Upper lobe of left lung (tissue), 6 donors: ENCODE data around the gene GFAP. TPM values are rescaled to one million over a fixed set of nuclear protein-coding genes. Genes with fewer than 3 reads are reported as not detected.
A peak's percentile ranks its signal among the peaks of the same experiment; 100 is the strongest.

Experiments used
- ATAC-seq, 2 donors: fragments of 200-7000 bp; cut with Tn5 transposase; one replicate each; pipeline ENCODE4 v1.9.1; 2022; ENCODE audit warnings: mild to moderate bottlenecking in 2 of 2, moderate library complexity in 2 of 2; ENCODE audit not compliant: low FRiP score in 2 of 2
- DNase-seq, 2 donors: peaks; one replicate each; pipeline ENCODE4 v3.0.0-alpha.2; 2019 to 2020
- H3K27ac ChIP-seq, 4 donors: fragments of 200-600 bp; sonication (generic); one replicate each; pipeline ENCODE4 v1.5.1; 2016 to 2019
- H3K27me3 ChIP-seq, 4 donors: fragments of 200-600 bp; sonication (generic); one replicate each; pipeline ENCODE4 v1.5.1; 2017 to 2019
- H3K36me3 ChIP-seq, 4 donors: fragments of 200-600 bp; sonication (generic); one replicate each; pipeline ENCODE4 v1.5.1; 2016 to 2019
- H3K4me1 ChIP-seq, 4 donors: fragments of 200-600 bp; sonication (generic); one replicate each; pipeline ENCODE4 v1.5.1; 2018 to 2019
- H3K4me3 ChIP-seq, 4 donors: fragments of 200-600 bp; sonication (generic); one replicate each; pipeline ENCODE4 v1.5.1; 2017 to 2019; ENCODE audit warnings: mild to moderate bottlenecking in 2 of 4, moderate library complexity in 1 of 4
- H3K9me3 ChIP-seq, 4 donors: fragments of 200-600 bp; sonication (generic); one replicate each; pipeline ENCODE4 v1.5.1; 2018 to 2019
- EP300 ChIP-seq, 4 donors: sonication (generic); formaldehyde crosslinking; IDR thresholded peaks; one replicate each; pipeline ENCODE4 v1.5.1; 2017; ENCODE audit warnings: antibody characterized with exemption in 4 of 4, control low read depth in 2 of 4
- POLR2A ChIP-seq, 4 donors: fragments of 450-650 bp; IDR thresholded peaks; one replicate each; pipeline ENCODE4 v1.5.1; 2016 to 2017; ENCODE audit warnings: antibody characterized with exemption in 4 of 4, mild to moderate bottlenecking in 2 of 4
- POLR2AphosphoS5 ChIP-seq, 2 donors: sonication (generic); formaldehyde crosslinking; IDR thresholded peaks; one replicate each; pipeline ENCODE4 v1.5.1; 2017; ENCODE audit warnings: antibody characterized with exemption in 2 of 2
- WGBS, 2 donors: methylation state at CpG; one replicate each; pipeline ENCODE4 v1.1.5; 2017 to 2018; 5-methylcytosine and 5-hydroxymethylcytosine counted together
- small RNA-seq, 4 donors: library from RNA; depleted of rRNA; stranded (forward); fragments of <200 nt; gene quantifications; one replicate each; pipeline ENCODE3, GENCODE V24; 2016
- total RNA-seq, 6 donors: library from RNA; depleted of rRNA in 4 of 6; stranded (reverse); fragments of >200 nt in 4 of 6; gene quantifications; one replicate each; pipeline versions ENCODE4 v1.1.0 to v1.2.1, GENCODE V29; 2016 to 2021
- TF ChIP-seq, protein P1 (sequence below), 6 experiments: fragments of 450-650 bp in 4 of 6; fragments of 200-600 bp in 2 of 6; sonication (generic) in 2 of 6; IDR thresholded peaks; one replicate each; pipeline ENCODE4 v1.5.1; 2016 to 2019; ENCODE audit warnings: antibody characterized with exemption in 6 of 6
- donor health status: DM: no; HTN: no; CAD: no; lungs with moderate emphysema.
- donor health status: DM: no; HTN: yes; CAD: no; lungs with severe emphysema.

The GFAP gene
- total RNA-seq, 6 donors from 2014 or later: not detected

DNA sequence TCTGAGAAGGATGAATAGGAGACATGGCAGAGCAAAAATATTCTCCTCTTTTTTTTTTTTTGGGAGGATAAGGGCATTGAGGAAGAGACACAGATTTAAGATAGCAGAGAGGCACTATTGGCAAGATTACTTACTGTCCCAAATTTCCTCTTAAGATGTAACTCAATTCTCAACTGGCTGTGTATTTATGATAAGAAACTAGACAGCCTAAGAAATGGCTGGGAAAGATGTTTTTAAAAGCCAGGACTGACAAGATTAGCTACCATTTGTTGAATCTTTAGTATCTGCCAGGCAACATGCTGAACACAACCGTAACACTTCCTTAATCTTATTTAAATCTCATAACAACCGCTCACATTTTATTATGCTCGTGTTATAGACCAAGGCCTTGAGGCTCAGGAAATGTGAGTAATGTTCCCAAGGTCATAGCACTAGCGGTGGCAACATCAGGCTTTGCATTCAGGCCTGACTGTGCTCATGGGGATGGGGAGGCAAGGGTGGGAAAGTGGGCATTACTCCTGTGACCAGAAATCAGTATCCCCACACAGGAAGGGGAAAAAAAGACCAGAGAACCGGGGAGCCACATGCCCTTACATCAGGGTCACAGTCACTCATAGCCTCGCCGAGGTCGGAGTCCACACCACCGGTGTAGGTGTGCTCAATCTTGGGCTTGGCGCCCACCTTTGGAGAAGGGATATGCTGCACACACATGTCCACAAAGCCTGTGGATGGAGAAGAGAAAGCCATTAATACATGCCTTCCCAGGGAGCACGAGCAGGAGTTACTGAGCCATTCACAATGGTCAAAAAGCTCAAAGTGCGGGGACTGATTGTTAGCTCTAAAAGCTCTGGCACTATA, 52.0 kb downstream of the GFAP start:
- no peaks in the 10 kb centered on the region for H3K4me1 ChIP-seq
- no peaks in the 10 kb centered on the region for H3K27me3 ChIP-seq
- TF ChIP-seq, protein P1, sequence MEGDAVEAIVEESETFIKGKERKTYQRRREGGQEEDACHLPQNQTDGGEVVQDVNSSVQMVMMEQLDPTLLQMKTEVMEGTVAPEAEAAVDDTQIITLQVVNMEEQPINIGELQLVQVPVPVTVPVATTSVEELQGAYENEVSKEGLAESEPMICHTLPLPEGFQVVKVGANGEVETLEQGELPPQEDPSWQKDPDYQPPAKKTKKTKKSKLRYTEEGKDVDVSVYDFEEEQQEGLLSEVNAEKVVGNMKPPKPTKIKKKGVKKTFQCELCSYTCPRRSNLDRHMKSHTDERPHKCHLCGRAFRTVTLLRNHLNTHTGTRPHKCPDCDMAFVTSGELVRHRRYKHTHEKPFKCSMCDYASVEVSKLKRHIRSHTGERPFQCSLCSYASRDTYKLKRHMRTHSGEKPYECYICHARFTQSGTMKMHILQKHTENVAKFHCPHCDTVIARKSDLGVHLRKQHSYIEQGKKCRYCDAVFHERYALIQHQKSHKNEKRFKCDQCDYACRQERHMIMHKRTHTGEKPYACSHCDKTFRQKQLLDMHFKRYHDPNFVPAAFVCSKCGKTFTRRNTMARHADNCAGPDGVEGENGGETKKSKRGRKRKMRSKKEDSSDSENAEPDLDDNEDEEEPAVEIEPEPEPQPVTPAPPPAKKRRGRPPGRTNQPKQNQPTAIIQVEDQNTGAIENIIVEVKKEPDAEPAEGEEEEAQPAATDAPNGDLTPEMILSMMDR (IDR thresholded peaks at IDR 0.05): no peak
- no peak for TF ChIP-seq POLR2AphosphoS5 (IDR thresholded peaks at IDR 0.05)
- TF ChIP-seq EP300 (IDR thresholded peaks at IDR 0.05): no peak
- TF ChIP-seq POLR2A (IDR thresholded peaks at IDR 0.05): no peak
- no peaks in the 10 kb centered on the region for H3K9me3 ChIP-seq
- no peak overlapping the region for H3K4me3 ChIP-seq
- DNase-seq (no peak), ATAC-seq (no peak)
- 82 to 86% methylated on average over 9 to 12 of the region's 12 CpGs for WGBS, 2 donors
- H3K36me3 ChIP-seq: peaks cover 25 to 98% (median 80%) of the 10 kb centered on the region in 4 donors
- no peak overlapping the region for H3K27ac ChIP-seq

DNA sequence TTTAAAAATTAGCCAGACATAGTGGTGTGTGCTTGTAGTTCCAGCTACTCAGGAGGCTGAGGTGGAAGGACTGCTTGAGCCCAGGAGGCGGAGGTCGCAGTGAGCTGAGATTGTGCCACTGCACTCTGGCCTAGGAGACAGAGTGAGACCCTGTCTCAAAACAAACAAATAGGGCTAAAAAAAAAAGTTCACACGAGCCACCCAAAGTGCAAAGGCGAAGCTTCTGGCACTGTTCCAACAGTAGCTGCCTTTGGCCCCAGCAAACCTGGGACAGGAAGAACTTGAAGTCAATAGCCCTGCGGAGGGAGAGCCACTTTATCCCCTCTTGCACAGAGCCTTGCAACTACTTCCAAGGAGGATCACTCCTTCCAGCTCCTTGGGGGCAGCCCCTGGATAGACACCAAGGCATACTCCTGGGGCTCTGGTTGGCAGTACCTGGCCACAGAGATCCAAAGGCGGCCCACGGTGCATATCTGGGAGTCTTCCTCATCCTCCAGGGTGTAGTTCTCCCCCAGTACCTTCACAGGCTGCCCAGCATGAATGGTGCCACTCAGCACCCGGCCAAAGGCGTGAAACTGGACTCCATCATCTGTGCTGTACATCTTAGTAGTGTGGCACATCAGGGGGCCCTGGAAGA, 52.9 kb downstream of the GFAP start:
- peaks cover 20 to 98% (median 83%) of the 10 kb centered on the region in 4 donors for H3K36me3 ChIP-seq
- ATAC-seq: no peak
- DNase-seq: no peak
- no peaks in the 10 kb centered on the region for H3K4me1 ChIP-seq
- H3K27ac ChIP-seq: peak overlapping the region in 1 of 4 donors; percentile 48
- TF ChIP-seq EP300 (IDR thresholded peaks at IDR 0.05) (no peak), POLR2A (IDR thresholded peaks at IDR 0.05) (no peak), POLR2AphosphoS5 (IDR thresholded peaks at IDR 0.05) (no peak)
- TF ChIP-seq, protein P1 (IDR thresholded peaks at IDR 0.05): no peak
- no peaks in the 10 kb centered on the region for H3K27me3 ChIP-seq
- no peaks in the 10 kb centered on the region for H3K9me3 ChIP-seq
- no peak overlapping the region for H3K4me3 ChIP-seq
- WGBS, 2 donors: 77 to 88% methylated on average over 9 of the region's 9 CpGs

DNA sequence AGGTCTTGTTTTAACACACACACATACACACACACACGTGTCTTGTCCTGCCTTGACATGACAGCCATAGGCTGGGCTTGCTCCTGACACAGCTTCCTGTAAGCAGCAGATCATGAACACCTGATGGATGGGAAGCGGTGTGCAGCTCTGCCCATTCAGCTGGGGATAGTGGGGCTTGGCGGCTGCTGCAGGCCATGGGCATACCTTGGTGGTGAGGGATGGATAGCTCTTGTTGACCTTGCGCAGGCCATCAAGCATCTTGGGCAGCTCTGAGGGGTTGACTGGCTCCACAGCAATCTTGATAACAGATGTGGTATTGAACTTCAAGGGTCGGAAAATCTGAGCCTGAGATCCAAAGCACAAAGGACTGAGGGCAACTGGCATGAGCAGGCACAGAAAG, 55.6 kb downstream of the GFAP start:
- H3K4me3 ChIP-seq: no peak overlapping the region
- no peaks in the 10 kb centered on the region for H3K27me3 ChIP-seq
- no peaks in the 10 kb centered on the region for H3K4me1 ChIP-seq
- 83 to 96% methylated on average over 3 to 5 of the region's 5 CpGs for WGBS, 2 donors
- ATAC-seq (no peak), DNase-seq (no peak)
- TF ChIP-seq EP300 (IDR thresholded peaks at IDR 0.05) (no peak), POLR2AphosphoS5 (IDR thresholded peaks at IDR 0.05) (no peak)
- TF ChIP-seq, protein P1 (IDR thresholded peaks at IDR 0.05): no peak
- no peak overlapping the region for H3K27ac ChIP-seq
- H3K36me3 ChIP-seq: peaks cover 16 to 100% (median 95%) of the 10 kb centered on the region in 4 donors
- no peaks in the 10 kb centered on the region for H3K9me3 ChIP-seq

DNA sequence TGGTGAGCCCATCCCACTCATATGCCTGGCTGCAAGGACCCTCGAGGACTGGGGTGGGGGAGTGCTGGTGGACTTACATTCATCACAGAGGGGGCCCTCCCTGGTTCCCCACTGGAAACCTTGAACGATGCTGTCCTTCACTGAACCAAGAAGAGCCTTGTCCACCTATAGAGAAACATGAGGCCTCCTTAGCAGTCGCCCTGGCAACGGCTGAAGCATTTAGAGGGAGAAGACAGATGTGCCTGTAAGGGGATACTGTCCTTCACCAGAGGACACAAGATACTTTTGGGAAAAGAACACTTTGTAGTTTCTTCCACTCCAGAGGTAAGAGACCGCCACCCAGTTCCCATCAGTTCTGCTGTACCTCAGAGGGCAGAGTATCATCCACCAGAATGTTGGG, 61.1 kb downstream of the GFAP start:
- H3K4me3 ChIP-seq: no peak overlapping the region
- DNase-seq (no peak), ATAC-seq (no peak)
- WGBS, 2 donors: 92 to 95% methylated on average over 2 to 5 of the region's 5 CpGs
- no peaks in the 10 kb centered on the region for H3K9me3 ChIP-seq
- peaks cover 24 to 96% (median 90%) of the 10 kb centered on the region in 4 donors for H3K36me3 ChIP-seq
- no peaks in the 10 kb centered on the region for H3K4me1 ChIP-seq
- H3K27ac ChIP-seq: no peak overlapping the region
- TF ChIP-seq, protein P1 (IDR thresholded peaks at IDR 0.05): no peak
- TF ChIP-seq POLR2AphosphoS5 (IDR thresholded peaks at IDR 0.05): no peak
- TF ChIP-seq EP300 (IDR thresholded peaks at IDR 0.05): no peak
- no peak for TF ChIP-seq POLR2A (IDR thresholded peaks at IDR 0.05)
- H3K27me3 ChIP-seq: no peaks in the 10 kb centered on the region

Small RNA genes lying within 50 kb of the gene (small RNA-seq; reads per million reads assigned to genes)
- gene CCDC103 (0 reads per million in 4 donors), gene MIR6783 (0 to 0.20 (median 0) reads per million in 4 donors), gene RN7SL405P (0 reads per million in 4 donors)

Other genes with a start within 250 kb of the GFAP start
- gene CCDC43, start 225.7 kb downstream of the GFAP start, total RNA-seq: 10 to 100 TPM; 11.5 to 26.2 (median 17.0) TPM
- 1 to 10 TPM; 2.0 to 8.4 (median 4.5) TPM for gene DBF4B, start 206.8 kb downstream of the GFAP start, total RNA-seq
- 1 to 10 TPM in 1 of 6 donors, under 1 TPM in 4, not detected in 1; 0.15 to 1.0 (median 0.20) TPM for gene ADAM11, start 156.5 kb downstream of the GFAP start, total RNA-seq
- gene GJC1, start 85.2 kb downstream of the GFAP start, total RNA-seq: 10 to 100 TPM in 2 of 6 donors, 1 to 10 TPM in 4; 4.2 to 14.8 (median 8.6) TPM
- 10 to 100 TPM in 3 of 6 donors, 1 to 10 TPM in 2, not detected in 1; 1.9 to 33.3 (median 15.9) TPM for gene HIGD1B, start 67.6 kb downstream of the GFAP start, total RNA-seq
- 100 to 1,000 TPM in 1 of 6 donors, 10 to 100 TPM in 5; 66.6 to 146 (median 75.6) TPM for gene EFTUD2, start 16.1 kb downstream of the GFAP start, total RNA-seq
- gene KIF18B, start 32.3 kb upstream of the GFAP start, total RNA-seq: 1 to 10 TPM in 4 of 6 donors, under 1 TPM in 2; 0.49 to 2.9 (median 1.3) TPM
- under 1 TPM in 1 of 6 donors, not detected in 5; 0.44 TPM for gene C1QL1, start 52.8 kb upstream of the GFAP start, total RNA-seq
- 10 to 100 TPM; 16.0 to 29.3 (median 22.2) TPM for gene DCAKD, start 136.1 kb upstream of the GFAP start, total RNA-seq
- 100 to 1,000 TPM in 3 of 6 donors, 10 to 100 TPM in 3; 55.1 to 132 (median 92.3) TPM for gene NMT1, start 145.8 kb upstream of the GFAP start, total RNA-seq
- 10 to 100 TPM; 24.2 to 65.6 (median 50.6) TPM for gene PLCD3, start 217.0 kb upstream of the GFAP start, total RNA-seq
- gene ACBD4, start 220.2 kb upstream of the GFAP start, total RNA-seq: 10 to 100 TPM in 5 of 6 donors, 1 to 10 TPM in 1; 9.7 to 68.1 (median 23.4) TPM
- 10 to 100 TPM; 19.9 to 43.8 (median 32.3) TPM for gene HEXIM1, start 233.0 kb upstream of the GFAP start, total RNA-seq
- 10 to 100 TPM in 2 of 6 donors, 1 to 10 TPM in 4; 4.1 to 14.7 (median 9.3) TPM for gene HEXIM2, start 246.4 kb upstream of the GFAP start, total RNA-seq